ENCODE results near the gene COX5B. TPM values are rescaled to one million over a fixed set of nuclear protein-coding genes. Genes with fewer than 3 reads are reported as not detected.

Gene COX5B
- total RNA-seq, 2 donors from 2014 or later = 211 to 233 TPM

- no peak for TF ChIP-seq CTCF (conservative IDR thresholded peaks at IDR 0.05)
- Histone ChIP-seq H3K9me3 (ENCODE audit: control insufficient read depth, low read length) (peaks cover 9% of the 10 kb centered on the region), H3K27ac (ENCODE audit: low read depth, low read length) (no peak overlapping the region), H3K36me3 (ENCODE audit: control insufficient read depth, insufficient read depth, low read length) (peaks cover 39% of the 10 kb centered on the region), H3K4me3 (ENCODE audit: low read length) (no peak overlapping the region), H3K9ac (ENCODE audit: extremely low read depth, low read length, poor library complexity, severe bottlenecking) (no peak overlapping the region), H3K4me1 (ENCODE audit: control insufficient read depth, insufficient read depth, low read length) (peaks cover 7% of the 10 kb centered on the region), H3K27me3 (ENCODE audit: control insufficient read depth, insufficient read depth, low read length, poor library complexity, severe bottlenecking) (no peaks in the 10 kb centered on the region)
- H3K9me3 Mint-ChIP-seq = peaks cover 27% of the 10 kb centered on the region
- H3K4me3 Mint-ChIP-seq = no peak overlapping the region
- no peak for DNase-seq
- H3K27me3 Mint-ChIP-seq (ENCODE audit: insufficient read depth) = no peaks in the 10 kb centered on the region
- peaks cover 8% of the 10 kb centered on the region for H3K4me1 Mint-ChIP-seq
- H3K27ac Mint-ChIP-seq = no peak overlapping the region
- 85 to 91% methylated on average over 8 to 15 of the region's 15 CpGs for WGBS, 2 experiments (ENCODE audit: insufficient coverage in 1 of 2, insufficient read length in 1 of 2)
- peaks cover 70% of the 10 kb centered on the region for H3K36me3 Mint-ChIP-seq (ENCODE audit: low read depth)
These were observed 11.2 kb downstream of the COX5B start for GRCh38 chr2:97656905-97657587.

GRCh38 chr2:97657986-97658690, 12.3 kb downstream of the COX5B start:
- Mint-ChIP-seq H3K36me3 (ENCODE audit: low read depth) (peaks cover 66% of the 10 kb centered on the region), H3K9me3 (peaks cover 20% of the 10 kb centered on the region), H3K4me1 (peaks cover 16% of the 10 kb centered on the region), H3K27ac (no peak overlapping the region), H3K27me3 (ENCODE audit: insufficient read depth) (no peaks in the 10 kb centered on the region), H3K4me3 (no peak overlapping the region)
- Histone ChIP-seq H3K4me3 (ENCODE audit: low read length) (no peak overlapping the region), H3K27me3 (ENCODE audit: control insufficient read depth, insufficient read depth, low read length, poor library complexity, severe bottlenecking) (no peaks in the 10 kb centered on the region), H3K9me3 (ENCODE audit: control insufficient read depth, low read length) (peaks cover 9% of the 10 kb centered on the region), H3K9ac (ENCODE audit: extremely low read depth, low read length, poor library complexity, severe bottlenecking) (no peak overlapping the region), H3K36me3 (ENCODE audit: control insufficient read depth, insufficient read depth, low read length) (peaks cover 39% of the 10 kb centered on the region), H3K4me1 (ENCODE audit: control insufficient read depth, insufficient read depth, low read length) (peaks cover 7% of the 10 kb centered on the region), H3K27ac (ENCODE audit: low read depth, low read length) (no peak overlapping the region)
- DNase-seq = no peak
- TF ChIP-seq CTCF (conservative IDR thresholded peaks at IDR 0.05) = no peak
- 95 to 97% methylated on average over 20 to 36 of the region's 37 CpGs for WGBS, 2 experiments (ENCODE audit: insufficient coverage in 1 of 2, insufficient read length in 1 of 2)

- H3K27ac ChIP-seq (ENCODE audit: low read depth, low read length) = no peak overlapping the region
- H3K27ac Mint-ChIP-seq = no peak overlapping the region
- peaks cover 34% of the 10 kb centered on the region for H3K36me3 ChIP-seq (ENCODE audit: control insufficient read depth, insufficient read depth, low read length)
- no peak overlapping the region for H3K4me3 Mint-ChIP-seq
- H3K9me3 Mint-ChIP-seq = peaks cover 14% of the 10 kb centered on the region
- H3K9me3 ChIP-seq (ENCODE audit: control insufficient read depth, low read length) = peaks cover 5% of the 10 kb centered on the region
- H3K27me3 Mint-ChIP-seq (ENCODE audit: insufficient read depth) = no peaks in the 10 kb centered on the region
- H3K9ac ChIP-seq (ENCODE audit: extremely low read depth, low read length, poor library complexity, severe bottlenecking) = no peak overlapping the region
- 95 to 96% methylated on average over 12 to 13 of the region's 13 CpGs for WGBS, 2 experiments (ENCODE audit: insufficient coverage in 1 of 2, insufficient read length in 1 of 2)
- peaks cover 60% of the 10 kb centered on the region for H3K36me3 Mint-ChIP-seq (ENCODE audit: low read depth)
- peaks cover 16% of the 10 kb centered on the region for H3K4me1 Mint-ChIP-seq
- H3K4me3 ChIP-seq (ENCODE audit: low read length) = no peak overlapping the region
- no peak for TF ChIP-seq CTCF (conservative IDR thresholded peaks at IDR 0.05)
- no peaks in the 10 kb centered on the region for H3K27me3 ChIP-seq (ENCODE audit: control insufficient read depth, insufficient read depth, low read length, poor library complexity, severe bottlenecking)
- DNase-seq = no peak
- peaks cover 7% of the 10 kb centered on the region for H3K4me1 ChIP-seq (ENCODE audit: control insufficient read depth, insufficient read depth, low read length)
These were observed 12.9 kb downstream of the COX5B start for GRCh38 chr2:97658691-97659157.
